ENCODE data around the gene CYP1B1. TPM values are rescaled to one million over a fixed set of nuclear protein-coding genes. Genes with fewer than 3 reads are reported as not detected.
"Not testable (repeated sequence)": the region's sequence is repeated elsewhere in the genome, so short reads cannot be mapped to it uniquely, and the experiment has no call there.

Gene CYP1B1
- total RNA-seq, 4 donors from 2014 or later: 10.7 to 19.6 (median 12.8) TPM

DNA sequence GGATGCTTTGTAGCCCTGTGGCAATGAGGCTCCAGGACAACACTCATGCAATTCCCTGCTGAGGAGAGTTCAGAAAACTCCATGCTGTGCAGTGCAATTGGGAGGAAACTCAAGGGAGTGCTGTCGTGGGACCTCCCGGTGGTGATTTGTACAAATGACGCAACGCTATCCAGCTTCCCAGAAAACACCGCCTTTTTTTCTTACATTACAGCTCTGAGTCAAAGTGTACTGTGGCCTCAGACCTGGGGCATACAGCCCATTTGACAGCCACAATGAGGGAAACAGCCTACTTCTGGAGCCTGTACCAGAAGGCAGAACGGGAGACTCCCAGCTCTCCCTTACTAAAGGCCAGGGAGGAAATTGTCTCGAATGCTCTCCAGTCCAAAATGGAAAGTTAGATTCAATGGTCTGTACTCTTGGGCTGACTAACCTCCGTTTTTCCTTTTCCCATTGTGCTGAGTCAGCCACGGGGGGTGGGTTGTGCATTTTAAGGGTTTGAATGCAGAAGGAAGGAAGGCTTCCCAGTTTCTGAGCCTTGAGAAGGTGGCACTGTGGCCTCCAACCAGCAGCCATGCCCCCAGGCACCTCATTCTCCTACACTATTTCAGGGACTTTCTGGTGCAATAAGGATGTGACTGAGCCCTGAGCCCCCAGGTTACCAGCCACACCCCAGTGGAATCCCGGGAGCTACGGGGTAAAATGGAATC, 16.4 kb upstream of the CYP1B1 start:
- Histone ChIP-seq H3K4me1 (peaks cover 53% of the 10 kb centered on the region), H3K27me3 (no peaks in the 10 kb centered on the region), H3K9me3 (no peaks in the 10 kb centered on the region), H3K27ac (peak overlapping the region; percentile 79), H3K36me3 (no peaks in the 10 kb centered on the region), H3K4me3 (no peak overlapping the region)
- DNase-seq (ENCODE audit: low spot score in 2 of 2): peak in 1 of 2 donors; percentile 84
- TF ChIP-seq POLR2AphosphoS5 (IDR thresholded peaks at IDR 0.05) (peak in 1 of 3 donors; percentile 61), CTCF (IDR thresholded peaks at IDR 0.05) (no peak)
- 41% methylated on average over 11 of the region's 11 CpGs for WGBS

DNA sequence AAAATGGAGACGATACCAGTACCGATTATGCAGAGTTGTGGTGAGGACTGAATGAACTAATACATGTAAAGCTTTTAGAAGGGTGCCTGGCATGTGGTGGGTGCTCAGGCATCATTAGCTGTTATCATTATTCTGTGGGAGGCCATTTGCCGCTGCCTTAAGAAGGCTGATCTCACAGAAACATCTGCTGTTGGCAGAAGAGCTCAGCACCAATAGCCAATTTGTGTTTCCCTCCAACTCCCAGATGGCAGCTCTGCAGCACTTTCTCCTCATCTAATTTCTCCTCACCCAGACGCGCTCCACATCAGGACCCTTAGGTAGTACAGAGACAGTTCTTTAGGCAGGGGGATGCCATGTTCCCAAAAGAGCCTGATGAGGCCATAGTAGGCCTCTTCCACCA, 15.8 kb upstream of the CYP1B1 start:
- H3K36me3 ChIP-seq: no peaks in the 10 kb centered on the region
- WGBS: 91% methylated on average over 5 of the region's 5 CpGs
- no peak for DNase-seq (ENCODE audit: low spot score in 2 of 2)
- peak overlapping the region; percentile 64 for H3K27ac ChIP-seq
- H3K27me3 ChIP-seq: no peaks in the 10 kb centered on the region
- no peaks in the 10 kb centered on the region for H3K9me3 ChIP-seq
- TF ChIP-seq CTCF (IDR thresholded peaks at IDR 0.05) (no peak), POLR2A (IDR thresholded peaks at IDR 0.05) (no peak), POLR2AphosphoS5 (IDR thresholded peaks at IDR 0.05) (no peak), EP300 (IDR thresholded peaks at IDR 0.05) (no peak)
- H3K4me1 ChIP-seq: peaks cover 47% of the 10 kb centered on the region
- no peak overlapping the region for H3K4me3 ChIP-seq

- DNase-seq (ENCODE audit: low spot score in 2 of 2): no peak
- Histone ChIP-seq H3K4me1 (peaks cover 38% of the 10 kb centered on the region), H3K36me3 (no peaks in the 10 kb centered on the region), H3K4me3 (no peak overlapping the region), H3K27me3 (no peaks in the 10 kb centered on the region), H3K9me3 (no peaks in the 10 kb centered on the region), H3K27ac (no peak overlapping the region)
- no peak for TF ChIP-seq POLR2AphosphoS5 (IDR thresholded peaks at IDR 0.05)
- TF ChIP-seq POLR2A (IDR thresholded peaks at IDR 0.05): no peak
- TF ChIP-seq CTCF (IDR thresholded peaks at IDR 0.05): no peak
- TF ChIP-seq EP300 (IDR thresholded peaks at IDR 0.05): no peak
- 49% methylated on average over 5 of the region's 5 CpGs for WGBS
These were observed 15.0 kb upstream of the CYP1B1 start for GRCh38 chr2:38090928-38091327.

GRCh38 chr2:38090212-38090611, 14.3 kb upstream of the CYP1B1 start:
- peaks cover 31% of the 10 kb centered on the region for H3K4me1 ChIP-seq
- not testable (repeated sequence) for H3K27ac ChIP-seq; H3K4me3 ChIP-seq; H3K36me3 ChIP-seq; H3K9me3 ChIP-seq; DNase-seq (ENCODE audit: low spot score in 2 of 2); H3K27me3 ChIP-seq
- 59% methylated on average over 6 of the region's 6 CpGs for WGBS

DNA sequence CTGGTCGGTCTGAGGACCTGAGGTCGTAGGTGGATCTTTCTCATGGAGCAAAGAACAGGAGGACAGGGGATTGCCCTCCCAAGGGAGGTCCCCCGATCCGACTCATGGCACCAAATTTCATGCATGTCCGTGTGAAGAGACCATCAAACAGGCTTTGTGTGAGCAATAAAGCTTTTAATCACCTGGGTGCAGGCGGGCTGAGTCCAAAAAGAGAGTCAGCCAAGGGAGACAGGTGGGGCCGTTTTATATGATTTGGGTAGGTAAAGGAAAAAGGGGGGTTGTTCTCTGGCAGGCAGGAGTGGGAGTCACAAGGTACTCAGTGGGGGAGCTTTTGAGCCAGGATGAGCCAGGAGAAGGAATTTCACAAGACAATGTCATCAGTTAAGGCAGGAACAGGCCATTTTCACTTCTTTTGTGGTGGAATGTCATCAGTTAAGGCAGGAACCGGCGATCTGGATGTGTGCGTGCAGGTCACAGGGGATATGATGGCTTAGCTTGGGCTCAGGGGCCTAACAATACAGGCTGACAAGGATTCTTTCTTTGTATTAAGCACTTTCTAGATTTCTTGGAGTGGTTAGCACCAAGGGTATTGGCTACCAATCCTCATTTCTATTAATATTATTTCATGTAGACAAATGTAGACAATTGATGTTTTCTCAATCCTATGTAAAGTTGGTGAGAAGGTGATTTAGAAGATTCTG, 10.2 kb upstream of the CYP1B1 start:
- not testable (repeated sequence) for H3K4me1 ChIP-seq; H3K4me3 ChIP-seq; H3K27me3 ChIP-seq; DNase-seq (ENCODE audit: low spot score in 2 of 2); H3K27ac ChIP-seq; H3K9me3 ChIP-seq; H3K36me3 ChIP-seq
- WGBS: 88% methylated on average over 10 of the region's 10 CpGs

GRCh38 chr2:38084556-38084955, 8.6 kb upstream of the CYP1B1 start:
- H3K9me3 ChIP-seq; H3K27ac ChIP-seq; H3K4me1 ChIP-seq; H3K27me3 ChIP-seq; H3K4me3 ChIP-seq; DNase-seq (ENCODE audit: low spot score in 2 of 2); H3K36me3 ChIP-seq: not testable (repeated sequence)
- 90% methylated on average over 8 of the region's 8 CpGs for WGBS

DNA sequence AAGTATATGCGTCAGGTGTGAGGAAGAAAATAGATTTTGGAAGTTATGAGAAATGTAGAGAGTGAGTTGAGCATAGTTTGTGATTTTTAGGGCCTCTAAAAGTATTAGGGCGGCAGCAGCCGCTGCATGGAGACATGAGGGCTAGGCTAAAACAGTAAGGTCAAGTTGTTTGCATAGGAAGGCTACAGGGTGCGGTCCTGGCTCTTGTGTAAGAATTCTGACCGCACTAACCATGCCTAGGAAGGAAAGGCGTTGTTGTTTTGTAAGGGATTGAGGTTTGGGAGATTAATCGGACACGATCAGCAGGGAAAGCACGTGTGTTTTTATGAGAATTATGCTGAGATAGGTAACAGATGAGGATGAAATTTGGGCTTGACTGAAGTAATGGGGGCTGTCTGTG, 6.8 kb upstream of the CYP1B1 start:
- H3K27ac ChIP-seq: not testable (repeated sequence)
- 80% methylated on average over 9 of the region's 9 CpGs for WGBS

More for the DNA sequence above, 6.8 kb upstream of the CYP1B1 start:
- H3K4me3 ChIP-seq; DNase-seq (ENCODE audit: low spot score in 2 of 2); H3K4me1 ChIP-seq; H3K9me3 ChIP-seq; H3K27me3 ChIP-seq; H3K36me3 ChIP-seq: not testable (repeated sequence)

Data from suprapubic skin (tissue), 4 donors.